ENCODE results near the gene NUDC. TPM values are rescaled to one million over a fixed set of nuclear protein-coding genes. Genes with fewer than 3 reads are reported as not detected.
"Not testable (repeated sequence)": the region's sequence is repeated elsewhere in the genome, so short reads cannot be mapped to it uniquely, and the experiment has no call there.

The NUDC gene
- total and polyA plus RNA-seq, 10 donors: 35.7 to 62.2 (median 49.1) TPM

DNA sequence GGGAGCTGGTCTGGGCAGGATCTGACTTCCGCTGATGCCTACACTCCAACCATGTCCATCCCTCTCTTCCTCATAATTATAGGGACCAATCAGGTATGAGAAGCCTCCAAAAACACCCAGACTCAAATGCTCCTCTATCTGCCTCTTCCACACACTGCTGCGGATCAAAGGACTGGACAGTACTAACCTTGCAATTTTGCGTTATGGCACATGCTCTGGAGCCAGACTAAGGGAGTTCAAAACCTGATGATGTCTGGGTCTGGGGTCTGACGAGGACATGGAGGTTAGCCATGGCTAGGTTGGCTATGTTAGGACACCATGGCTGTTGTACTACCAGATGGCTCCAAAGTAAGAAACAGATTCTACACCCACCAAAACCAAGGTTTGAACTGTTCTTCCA lies 41.8 kb upstream of the NUDC start:
- TF ChIP-seq POLR2A (IDR thresholded peaks at IDR 0.05): no peak
- TF ChIP-seq, protein P1, sequence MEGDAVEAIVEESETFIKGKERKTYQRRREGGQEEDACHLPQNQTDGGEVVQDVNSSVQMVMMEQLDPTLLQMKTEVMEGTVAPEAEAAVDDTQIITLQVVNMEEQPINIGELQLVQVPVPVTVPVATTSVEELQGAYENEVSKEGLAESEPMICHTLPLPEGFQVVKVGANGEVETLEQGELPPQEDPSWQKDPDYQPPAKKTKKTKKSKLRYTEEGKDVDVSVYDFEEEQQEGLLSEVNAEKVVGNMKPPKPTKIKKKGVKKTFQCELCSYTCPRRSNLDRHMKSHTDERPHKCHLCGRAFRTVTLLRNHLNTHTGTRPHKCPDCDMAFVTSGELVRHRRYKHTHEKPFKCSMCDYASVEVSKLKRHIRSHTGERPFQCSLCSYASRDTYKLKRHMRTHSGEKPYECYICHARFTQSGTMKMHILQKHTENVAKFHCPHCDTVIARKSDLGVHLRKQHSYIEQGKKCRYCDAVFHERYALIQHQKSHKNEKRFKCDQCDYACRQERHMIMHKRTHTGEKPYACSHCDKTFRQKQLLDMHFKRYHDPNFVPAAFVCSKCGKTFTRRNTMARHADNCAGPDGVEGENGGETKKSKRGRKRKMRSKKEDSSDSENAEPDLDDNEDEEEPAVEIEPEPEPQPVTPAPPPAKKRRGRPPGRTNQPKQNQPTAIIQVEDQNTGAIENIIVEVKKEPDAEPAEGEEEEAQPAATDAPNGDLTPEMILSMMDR (IDR thresholded peaks at IDR 0.05 in 8 of 11, conservative IDR thresholded peaks at IDR 0.05 in 3 of 11): no peak
- TF ChIP-seq POLR2AphosphoS5 (IDR thresholded peaks at IDR 0.05): no peak
- 94 to 98% (median 96%) methylated on average over 4 of the region's 4 CpGs for WGBS, 5 donors
- intact Hi-C loops (cut with DNase I; ENCODE audit: low total_unique reads): loop anchor here (10.0 kb wide), 2 partner anchors 65 to 275 kb away; no protein-coding TSS in a partner anchor
- Histone ChIP-seq H3K4me1 (peaks cover 0 to 9% (median 5%) of the 10 kb centered on the region in 6 donors), H3K27me3 (replicated peaks in 1 of 7) (no peaks in the 10 kb centered on the region), H3K27ac (no peak overlapping the region), H3K9me3 (no peaks in the 10 kb centered on the region), H3K4me3 (no peak overlapping the region), H3K36me3 (peaks cover 9 to 100% (median 84%) of the 10 kb centered on the region in 6 donors)
- no peak for DNase-seq

DNA sequence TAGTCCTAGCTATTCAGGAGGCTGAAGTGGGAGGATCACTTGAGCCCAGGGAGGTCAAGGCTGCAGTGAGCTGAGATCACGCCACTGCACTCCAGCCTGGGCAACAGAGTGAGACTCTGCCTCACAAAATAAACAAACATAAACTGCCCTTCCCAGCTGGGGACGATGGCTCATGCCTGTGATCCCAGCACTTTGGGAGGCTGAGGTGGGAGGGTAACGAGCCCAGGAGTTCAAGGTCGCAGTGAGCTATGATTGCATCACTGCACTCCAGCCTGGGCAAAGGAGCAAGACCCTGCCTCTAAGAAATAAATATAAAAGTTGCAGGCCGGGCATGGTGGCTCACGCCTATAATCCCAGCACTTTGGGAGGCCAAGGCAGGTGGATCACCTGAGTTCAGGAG lies 39.9 kb upstream of the NUDC start:
- H3K36me3 ChIP-seq: peaks cover 12 to 100% (median 93%) of the 10 kb centered on the region in 6 donors
- H3K27me3 ChIP-seq (replicated peaks in 1 of 7); DNase-seq; H3K27ac ChIP-seq; intact Hi-C loops (cut with DNase I; ENCODE audit: low total_unique reads); H3K4me3 ChIP-seq; H3K9me3 ChIP-seq: not testable (repeated sequence)
- peak in 1 of 3 donors; percentile 19 for TF ChIP-seq POLR2AphosphoS5 (IDR thresholded peaks at IDR 0.05)
- peaks cover 0 to 14% (median 5%) of the 10 kb centered on the region in 6 donors for H3K4me1 ChIP-seq
- WGBS, 5 donors: 77 to 95% (median 83%) methylated on average over 6 of the region's 6 CpGs

DNA sequence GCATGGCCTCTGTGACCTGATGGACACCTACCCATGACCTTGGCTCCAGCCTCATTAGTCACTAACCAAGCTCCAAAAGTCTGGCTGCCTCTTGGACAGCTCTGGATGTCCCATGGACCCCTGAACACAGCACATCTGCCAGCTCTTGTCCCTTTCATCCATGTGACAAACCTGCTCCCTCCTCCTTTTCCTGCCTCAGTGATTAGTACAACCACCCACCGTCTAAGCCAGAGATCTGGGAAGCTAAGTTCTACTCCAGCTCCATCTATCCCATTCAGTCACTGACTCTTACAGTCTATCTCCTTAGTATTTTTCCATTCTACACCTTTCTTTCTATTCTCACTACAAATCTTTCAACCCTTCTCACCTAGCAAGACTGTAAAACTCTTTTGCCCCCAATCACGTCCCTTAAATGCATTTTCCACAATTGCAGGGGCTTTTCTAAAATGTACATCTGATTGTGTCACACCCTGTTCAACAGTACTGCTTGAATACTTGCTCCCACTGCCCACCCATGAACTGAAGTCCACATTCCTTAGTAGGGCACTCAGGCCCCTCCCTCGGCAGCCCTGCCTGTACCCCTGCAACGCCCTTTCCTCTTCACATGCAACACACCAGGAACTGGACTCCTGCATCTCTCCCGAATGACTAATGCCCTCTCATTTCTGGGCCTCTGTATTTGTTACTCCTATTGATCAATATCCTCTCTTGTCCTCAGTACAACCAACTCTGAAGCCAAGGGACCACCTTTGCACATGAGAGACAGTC lies 38.7 kb upstream of the NUDC start:
- no peak overlapping the region for H3K4me3 ChIP-seq
- intact Hi-C loops (cut with DNase I; ENCODE audit: low total_unique reads): no loop called here

DNA sequence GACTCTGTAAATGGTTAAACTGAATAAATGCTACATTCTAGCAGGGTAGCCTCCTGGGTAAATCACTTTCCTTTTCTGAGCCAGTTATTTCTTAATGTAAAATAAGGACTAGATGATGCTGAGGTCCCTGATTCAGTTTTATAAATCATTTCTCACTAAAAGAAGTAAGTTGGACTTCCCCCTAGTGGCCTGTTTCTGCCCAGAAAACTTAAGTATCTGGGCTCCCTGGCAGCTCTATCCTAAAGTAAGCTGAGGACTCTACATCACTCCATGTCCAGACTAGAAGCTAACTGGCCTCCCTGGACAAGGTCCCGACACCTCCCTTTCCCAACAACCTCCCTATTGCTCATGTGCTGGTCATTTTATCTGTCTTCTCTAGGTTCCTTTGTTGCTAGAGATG lies 34.4 kb upstream of the NUDC start:
- H3K27me3 ChIP-seq (replicated peaks in 1 of 7): no peaks in the 10 kb centered on the region
- DNase-seq: no peak
- peaks cover 12 to 48% (median 32%) of the 10 kb centered on the region in 6 donors for H3K4me1 ChIP-seq
- no peaks in the 10 kb centered on the region for H3K9me3 ChIP-seq
- no peak overlapping the region for H3K27ac ChIP-seq
- H3K36me3 ChIP-seq: peaks cover 12 to 85% (median 70%) of the 10 kb centered on the region in 6 donors
- intact Hi-C loops (cut with DNase I; ENCODE audit: low total_unique reads): no loop called here
- 88 to 96% (median 94%) methylated on average over 1 of the region's 1 CpG for WGBS, 5 donors
- TF ChIP-seq, protein P1 (IDR thresholded peaks at IDR 0.05 in 8 of 11, conservative IDR thresholded peaks at IDR 0.05 in 3 of 11): peak in 6 of 11 experiments; percentile 12 to 48 (median 36)
- TF ChIP-seq POLR2AphosphoS5 (IDR thresholded peaks at IDR 0.05): no peak
- no peak overlapping the region for H3K4me3 ChIP-seq

More for the DNA sequence above, 38.7 kb upstream of the NUDC start:
- Histone ChIP-seq H3K27ac (no peak overlapping the region), H3K4me1 (peaks cover 0 to 22% (median 9%) of the 10 kb centered on the region in 6 donors), H3K9me3 (no peaks in the 10 kb centered on the region), H3K27me3 (replicated peaks in 1 of 7) (no peaks in the 10 kb centered on the region), H3K36me3 (peaks cover 12 to 100% (median 98%) of the 10 kb centered on the region in 6 donors)
- TF ChIP-seq POLR2A (IDR thresholded peaks at IDR 0.05) (no peak), POLR2AphosphoS5 (IDR thresholded peaks at IDR 0.05) (no peak)
- TF ChIP-seq, protein P1 (IDR thresholded peaks at IDR 0.05 in 8 of 11, conservative IDR thresholded peaks at IDR 0.05 in 3 of 11): no peak
- no peak for DNase-seq
- WGBS, 5 donors: 88 to 94% (median 93%) methylated on average over 5 of the region's 5 CpGs
